ENCODE measurements around the gene SLC44A5. TPM values are rescaled to one million over a fixed set of nuclear protein-coding genes. Genes with fewer than 3 reads are reported as not detected.
"Not testable (repeated sequence)": the region's sequence is repeated elsewhere in the genome, so short reads cannot be mapped to it uniquely, and the experiment has no call there.

Gene SLC44A5
- total RNA-seq, 1 donor from 2014 or later, result 0.69 TPM

- DNase-seq (no peak), ATAC-seq (ENCODE audit: low read depth) (no peak)
- POLR2A ChIA-PET, result no interaction called here
- H3K27me3 Mint-ChIP-seq, result no peaks in the 10 kb centered on the region
- CTCF ChIA-PET, result interaction anchor here (3.5 kb wide), 1 partner anchor 10 kb away, joined by 14 read pairs; no protein-coding TSS in a partner anchor
- H3K27ac Mint-ChIP-seq, result no peak overlapping the region
- intact Hi-C loops (cut with micrococcal nuclease), result no loop called here
- no peaks in the 10 kb centered on the region for H3K36me3 Mint-ChIP-seq (ENCODE audit: low read depth)
- H3K4me1 Mint-ChIP-seq, result no peaks in the 10 kb centered on the region
- H3K4me3 Mint-ChIP-seq, result no peak overlapping the region
- peaks cover 5% of the 10 kb centered on the region for H3K9me3 Mint-ChIP-seq
- TF ChIP-seq CTCF (IDR thresholded peaks at IDR 0.05), result no peak
Measured at GRCh38 chr1:75275631-75276030, 335.3 kb downstream of the SLC44A5 start.

- Mint-ChIP-seq H3K27ac (no peak overlapping the region), H3K36me3 (ENCODE audit: low read depth) (no peaks in the 10 kb centered on the region), H3K4me3 (no peak overlapping the region), H3K4me1 (no peaks in the 10 kb centered on the region), H3K27me3 (no peaks in the 10 kb centered on the region), H3K9me3 (peaks cover 5% of the 10 kb centered on the region)
- ATAC-seq (ENCODE audit: low read depth), result no peak
- CTCF ChIA-PET, result interaction anchor here (3.5 kb wide), 1 partner anchor 9 kb away, joined by 14 read pairs; no protein-coding TSS in a partner anchor
- no peak for DNase-seq
- POLR2A ChIA-PET, result no interaction called here
- TF ChIP-seq CTCF (IDR thresholded peaks at IDR 0.05), result no peak
- intact Hi-C loops (cut with micrococcal nuclease), result no loop called here
Measured at GRCh38 chr1:75274920-75275506, 335.9 kb downstream of the SLC44A5 start.

- intact Hi-C loops (cut with micrococcal nuclease), result no loop called here
- ATAC-seq (ENCODE audit: low read depth) (no peak), DNase-seq (no peak)
- Mint-ChIP-seq H3K27ac (no peak overlapping the region), H3K4me1 (no peaks in the 10 kb centered on the region), H3K27me3 (no peaks in the 10 kb centered on the region), H3K4me3 (no peak overlapping the region), H3K36me3 (ENCODE audit: low read depth) (no peaks in the 10 kb centered on the region), H3K9me3 (peaks cover 3% of the 10 kb centered on the region)
- TF ChIP-seq CTCF (IDR thresholded peaks at IDR 0.05), result no peak
- POLR2A ChIA-PET, result no interaction called here
- CTCF ChIA-PET, result no interaction called here
Measured at GRCh38 chr1:75273110-75273509, 337.8 kb downstream of the SLC44A5 start.

- DNase-seq, result no peak
- Mint-ChIP-seq H3K4me1 (peaks cover 20% of the 10 kb centered on the region), H3K9me3 (no peaks in the 10 kb centered on the region), H3K4me3 (no peak overlapping the region), H3K36me3 (ENCODE audit: low read depth) (no peaks in the 10 kb centered on the region), H3K27me3 (no peaks in the 10 kb centered on the region), H3K27ac (no peak overlapping the region)
- intact Hi-C loops (cut with micrococcal nuclease), result loop anchor here (1.0 to 10.0 kb wide), 5 partner anchors 72 to 519 kb away; partner anchors contain the start of gene RABGGTB
- ChIA-PET CTCF (interaction anchor here (0.7 to 2.5 kb wide), 13 partner anchors 9 to 372 kb away, joined by 3 to 14 read pairs (median 5); no protein-coding TSS in a partner anchor), POLR2A (no interaction called here)
- peak; percentile 37 for ATAC-seq (ENCODE audit: low read depth)
- TF ChIP-seq CTCF (IDR thresholded peaks at IDR 0.05), result no peak
Measured at GRCh38 chr1:75265792-75266191, 345.1 kb downstream of the SLC44A5 start.

GRCh38 chr1:75264112-75264511 lies 346.8 kb downstream of the SLC44A5 start:
- Mint-ChIP-seq H3K4me3 (no peak overlapping the region), H3K27me3 (no peaks in the 10 kb centered on the region), H3K27ac (no peak overlapping the region), H3K36me3 (ENCODE audit: low read depth) (no peaks in the 10 kb centered on the region), H3K4me1 (peaks cover 30% of the 10 kb centered on the region), H3K9me3 (peaks cover 2% of the 10 kb centered on the region)
- no peak for TF ChIP-seq CTCF (IDR thresholded peaks at IDR 0.05)
- DNase-seq, result no peak
- ChIA-PET POLR2A (no interaction called here), CTCF (no interaction called here)
- intact Hi-C loops (cut with micrococcal nuclease), result loop anchor here (10.0 kb wide), 2 partner anchors 111 to 521 kb away; partner anchors contain the start of gene RABGGTB
- ATAC-seq (ENCODE audit: low read depth), result no peak

- H3K4me3 Mint-ChIP-seq; POLR2A ChIA-PET; ATAC-seq (ENCODE audit: low read depth); H3K27ac Mint-ChIP-seq; H3K27me3 Mint-ChIP-seq; H3K9me3 Mint-ChIP-seq; H3K36me3 Mint-ChIP-seq (ENCODE audit: low read depth); DNase-seq; CTCF ChIA-PET: not testable (repeated sequence)
- intact Hi-C loops (cut with micrococcal nuclease), result loop anchor here (10.0 kb wide), 2 partner anchors 111 to 521 kb away; partner anchors contain the start of gene RABGGTB
- H3K4me1 Mint-ChIP-seq, result peaks cover 30% of the 10 kb centered on the region
Measured at GRCh38 chr1:75263616-75264015, 347.3 kb downstream of the SLC44A5 start.

- POLR2A ChIA-PET; ATAC-seq (ENCODE audit: low read depth); H3K27me3 Mint-ChIP-seq; DNase-seq; H3K36me3 Mint-ChIP-seq (ENCODE audit: low read depth); H3K9me3 Mint-ChIP-seq; CTCF ChIA-PET: not testable (repeated sequence)
- H3K4me3 Mint-ChIP-seq, result peak overlapping the region; percentile 17
- peak overlapping the region; percentile 69 for H3K27ac Mint-ChIP-seq
- H3K4me1 Mint-ChIP-seq, result peaks cover 30% of the 10 kb centered on the region
- intact Hi-C loops (cut with micrococcal nuclease), result loop anchor here (10.0 kb wide), 2 partner anchors 113 to 523 kb away; partner anchors contain the start of gene RABGGTB
Measured at GRCh38 chr1:75261946-75262345, 349.0 kb downstream of the SLC44A5 start.

Measured in activated B cell treated with CpG ODN at 0.5 μM for 24 hours (primary cell).